ENCODE measurements around the gene SLC8B1.

DNA sequence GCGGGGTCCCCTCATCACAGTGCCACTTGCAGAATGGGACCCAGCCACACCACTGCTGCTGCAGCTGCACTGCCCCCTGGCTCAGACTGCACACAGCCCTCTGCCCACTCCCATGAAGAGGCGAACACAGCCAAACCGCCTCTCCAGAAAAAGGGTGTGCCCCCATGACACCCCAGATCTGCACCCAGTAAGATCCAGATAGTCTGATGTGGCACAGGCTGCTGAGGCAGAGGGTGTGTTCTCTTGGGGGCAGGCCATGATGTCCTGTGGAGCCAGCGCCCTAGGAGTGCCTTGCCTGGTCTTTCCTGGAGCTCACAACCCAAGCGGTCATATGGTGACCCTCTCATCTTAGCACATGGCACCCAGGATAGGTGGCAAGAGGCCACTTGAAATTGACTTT lies 44.4 kb downstream of the SLC8B1 start:
- TF ChIP-seq, protein P1, sequence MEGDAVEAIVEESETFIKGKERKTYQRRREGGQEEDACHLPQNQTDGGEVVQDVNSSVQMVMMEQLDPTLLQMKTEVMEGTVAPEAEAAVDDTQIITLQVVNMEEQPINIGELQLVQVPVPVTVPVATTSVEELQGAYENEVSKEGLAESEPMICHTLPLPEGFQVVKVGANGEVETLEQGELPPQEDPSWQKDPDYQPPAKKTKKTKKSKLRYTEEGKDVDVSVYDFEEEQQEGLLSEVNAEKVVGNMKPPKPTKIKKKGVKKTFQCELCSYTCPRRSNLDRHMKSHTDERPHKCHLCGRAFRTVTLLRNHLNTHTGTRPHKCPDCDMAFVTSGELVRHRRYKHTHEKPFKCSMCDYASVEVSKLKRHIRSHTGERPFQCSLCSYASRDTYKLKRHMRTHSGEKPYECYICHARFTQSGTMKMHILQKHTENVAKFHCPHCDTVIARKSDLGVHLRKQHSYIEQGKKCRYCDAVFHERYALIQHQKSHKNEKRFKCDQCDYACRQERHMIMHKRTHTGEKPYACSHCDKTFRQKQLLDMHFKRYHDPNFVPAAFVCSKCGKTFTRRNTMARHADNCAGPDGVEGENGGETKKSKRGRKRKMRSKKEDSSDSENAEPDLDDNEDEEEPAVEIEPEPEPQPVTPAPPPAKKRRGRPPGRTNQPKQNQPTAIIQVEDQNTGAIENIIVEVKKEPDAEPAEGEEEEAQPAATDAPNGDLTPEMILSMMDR (IDR thresholded peaks at IDR 0.05; ENCODE audit: low read length), result no peak
- TF ChIP-seq EZH2 (IDR thresholded peaks at IDR 0.05; ENCODE audit: borderline replicate concordance, low read length), result no peak
